Naive thymus-derived CD8-positive, alpha-beta T cell (primary cell): ENCODE measurements around the gene WFDC1. TPM values are rescaled to one million over a fixed set of nuclear protein-coding genes. Genes with fewer than 3 reads are reported as not detected.

Source experiments
- ATAC-seq, 2 donors: fragments of 150-1000 bp; cut with Tn5 transposase in 1 of 2; sonication (Bioruptor Pico), chemical (Tn5 transposase) in 1 of 2; 1 replicate in 1 of 2; 2 replicates in 1 of 2; pipeline ENCODE4 v1.10.0; 2021; ENCODE audit warnings: mild to moderate bottlenecking in 2 of 2, moderate library complexity in 2 of 2
- POLR2A ChIA-PET: fragments of 350-600 bp; sonication (Branson Sonifier 250); formaldehyde crosslinking; loops from one replicate; lab custom pipeline; 2021; ENCODE audit warnings: antibody characterized with exemption; lab: Charles Lee
- DNase-seq, 10 donors: peaks; one replicate each; pipeline versions ENCODE4 v3.0.0 to v3.0.0-alpha.2; 2020 to 2022
- H3K27ac Mint-ChIP-seq, 10 donors: one replicate each; pipeline ENCODE4 v1.8.0; 2020 to 2022; ENCODE audit warnings: mild to moderate bottlenecking in 10 of 10, mixed read lengths in 10 of 10, moderate library complexity in 4 of 10, inconsistent platforms in 1 of 10
- H3K27me3 Mint-ChIP-seq, 5 donors: one replicate each; pipeline ENCODE4 v1.8.0; 2021 to 2022; ENCODE audit warnings: mixed read lengths in 5 of 5
- H3K36me3 Mint-ChIP-seq, 3 donors: one replicate each; pipeline ENCODE4 v1.8.0; 2020 to 2022; ENCODE audit warnings: mixed read lengths in 3 of 3, mild to moderate bottlenecking in 2 of 3, inconsistent platforms in 1 of 3
- H3K4me1 Mint-ChIP-seq, 4 donors: one replicate each; pipeline ENCODE4 v1.8.0; 2021 to 2022; ENCODE audit warnings: mixed read lengths in 4 of 4
- H3K4me3 Mint-ChIP-seq, 10 donors: one replicate each; pipeline ENCODE4 v1.8.0; 2020 to 2022; ENCODE audit warnings: mild to moderate bottlenecking in 10 of 10, mixed read lengths in 10 of 10, moderate library complexity in 6 of 10, inconsistent platforms in 1 of 10
- H3K9me3 Mint-ChIP-seq, 9 donors: one replicate each; pipeline ENCODE4 v1.8.0; 2020 to 2022; ENCODE audit warnings: mixed read lengths in 9 of 9, mild to moderate bottlenecking in 3 of 9, inconsistent platforms in 1 of 9, moderate library complexity in 1 of 9
- polyA plus RNA-seq, 3 donors: library from polyadenylated mRNA; unstranded; fragments of 300-500 nt; fragmentation: Illumina TruSeq; gene quantifications; one replicate each; pipeline ENCODE4 v1.2.3, GENCODE V29; 2021
- total RNA-seq, 8 experiments: library from RNA in 2 of 8; stranded (reverse) in 2 of 8; gene quantifications; one replicate each; pipeline ENCODE4 v1.2.3 and lab custom pipeline; 2021 to 2026

Gene WFDC1
- total and polyA plus RNA-seq, 5 experiments from 2014 or later: not detected

DNA sequence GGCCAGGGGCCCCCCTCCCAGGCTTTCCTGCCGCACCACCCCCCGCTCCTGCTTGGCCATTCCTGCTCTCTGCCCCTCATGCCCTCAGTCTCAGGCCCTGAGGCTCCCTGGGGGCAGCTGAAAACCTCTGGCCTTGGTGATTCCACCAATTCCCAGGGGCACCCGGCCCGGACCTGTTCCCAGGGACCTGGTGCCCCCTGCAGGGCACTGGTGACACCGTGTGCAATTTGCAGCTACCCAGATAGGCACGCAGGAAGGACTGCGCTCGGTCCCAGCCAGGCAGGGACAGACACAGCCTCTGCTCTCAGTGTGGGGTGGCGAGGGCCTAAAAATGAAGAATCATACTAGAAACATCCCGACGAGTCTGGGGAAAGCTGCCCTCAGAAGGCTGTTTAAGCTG, 13.4 kb downstream of the WFDC1 start:
- no peak overlapping the region for H3K4me3 Mint-ChIP-seq
- H3K4me1 Mint-ChIP-seq: peaks cover 0 to 3% (median 0%) of the 10 kb centered on the region in 4 donors
- no peaks in the 10 kb centered on the region for H3K9me3 Mint-ChIP-seq
- peaks cover 0 to 4% (median 0%) of the 10 kb centered on the region in 3 donors for H3K36me3 Mint-ChIP-seq
- no peak for ATAC-seq
- DNase-seq: no peak
- POLR2A ChIA-PET: no interaction called here
- H3K27ac Mint-ChIP-seq: no peak overlapping the region
- H3K27me3 Mint-ChIP-seq: peaks cover 14 to 55% (median 36%) of the 10 kb centered on the region in 5 donors

GRCh38 chr16:84310642-84311041, 16.0 kb downstream of the WFDC1 start:
- no peak overlapping the region for H3K27ac Mint-ChIP-seq
- ATAC-seq (no peak), DNase-seq (no peak)
- no peaks in the 10 kb centered on the region for H3K9me3 Mint-ChIP-seq
- H3K27me3 Mint-ChIP-seq: peaks cover 24 to 68% (median 45%) of the 10 kb centered on the region in 5 donors
- POLR2A ChIA-PET: no interaction called here
- peaks cover 0 to 4% (median 0%) of the 10 kb centered on the region in 3 donors for H3K36me3 Mint-ChIP-seq
- peaks cover 0 to 3% (median 0%) of the 10 kb centered on the region in 4 donors for H3K4me1 Mint-ChIP-seq
- H3K4me3 Mint-ChIP-seq: no peak overlapping the region

GRCh38 chr16:84312783-84313382, 18.2 kb downstream of the WFDC1 start:
- H3K36me3 Mint-ChIP-seq: peaks cover 0 to 4% (median 2%) of the 10 kb centered on the region in 3 donors
- ATAC-seq (no peak), DNase-seq (no peak)
- H3K9me3 Mint-ChIP-seq: peaks cover 0 to 6% (median 2%) of the 10 kb centered on the region in 9 donors
- no peak overlapping the region for H3K4me3 Mint-ChIP-seq
- H3K27me3 Mint-ChIP-seq: peaks cover 22 to 56% (median 43%) of the 10 kb centered on the region in 5 donors
- peaks cover 0 to 3% (median 0%) of the 10 kb centered on the region in 4 donors for H3K4me1 Mint-ChIP-seq
- H3K27ac Mint-ChIP-seq: no peak overlapping the region
- POLR2A ChIA-PET: no interaction called here

DNA sequence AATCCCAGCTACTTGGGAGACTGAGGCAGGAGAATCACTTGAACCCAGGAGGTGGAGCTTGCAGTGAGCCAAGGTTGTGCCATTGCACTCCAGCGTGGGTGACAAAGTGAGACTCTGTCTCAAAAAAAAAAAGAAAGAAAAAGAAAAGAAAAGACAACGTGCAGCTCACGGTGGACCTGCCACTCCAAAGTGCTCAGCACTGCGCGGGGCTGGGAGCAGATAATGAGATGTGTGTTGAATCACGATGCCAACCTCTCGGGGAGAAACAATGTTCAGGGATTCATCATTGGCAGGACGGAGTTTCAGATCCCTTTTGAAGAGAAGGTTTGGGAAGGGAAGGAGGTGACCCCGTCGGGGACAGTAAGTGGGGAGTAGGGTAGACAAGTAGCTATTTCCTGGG, 19.2 kb downstream of the WFDC1 start:
- ATAC-seq: no peak
- POLR2A ChIA-PET: no interaction called here
- H3K27ac Mint-ChIP-seq: no peak overlapping the region
- peaks cover 0 to 4% (median 2%) of the 10 kb centered on the region in 3 donors for H3K36me3 Mint-ChIP-seq
- H3K27me3 Mint-ChIP-seq: peaks cover 25 to 48% (median 38%) of the 10 kb centered on the region in 5 donors
- H3K4me3 Mint-ChIP-seq: no peak overlapping the region
- peaks cover 0 to 10% (median 4%) of the 10 kb centered on the region in 9 donors for H3K9me3 Mint-ChIP-seq
- no peak for DNase-seq
- peaks cover 0 to 3% (median 0%) of the 10 kb centered on the region in 4 donors for H3K4me1 Mint-ChIP-seq

GRCh38 chr16:84314373-84314772, 19.7 kb downstream of the WFDC1 start:
- no peak for ATAC-seq
- DNase-seq: no peak
- Mint-ChIP-seq H3K4me3 (no peak overlapping the region), H3K27me3 (peaks cover 23 to 45% (median 36%) of the 10 kb centered on the region in 5 donors), H3K27ac (no peak overlapping the region), H3K36me3 (peaks cover 0 to 4% (median 2%) of the 10 kb centered on the region in 3 donors), H3K4me1 (peaks cover 0 to 3% (median 0%) of the 10 kb centered on the region in 4 donors), H3K9me3 (peaks cover 0 to 11% (median 4%) of the 10 kb centered on the region in 9 donors)
- POLR2A ChIA-PET: no interaction called here

DNA sequence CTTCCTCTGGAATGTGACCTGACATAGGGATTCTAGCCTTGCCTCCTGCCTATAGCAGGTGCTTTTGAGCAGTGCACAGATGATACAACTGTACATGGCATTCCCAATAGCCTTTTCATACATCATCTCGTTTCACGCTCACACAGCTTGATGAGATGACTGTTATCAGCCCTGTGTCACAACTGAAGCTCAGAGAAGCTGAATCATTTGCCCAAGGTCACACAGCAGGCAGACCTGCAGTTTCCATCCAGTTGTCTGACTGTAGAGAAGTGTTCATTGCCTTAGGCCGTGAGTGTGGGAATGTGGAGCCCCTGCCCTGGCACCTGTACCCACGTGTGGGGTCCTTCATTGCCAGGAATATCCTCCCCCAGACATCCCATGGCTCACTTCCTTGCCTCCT, 20.1 kb downstream of the WFDC1 start:
- no peak overlapping the region for H3K4me3 Mint-ChIP-seq
- ATAC-seq (no peak), DNase-seq (no peak)
- POLR2A ChIA-PET: no interaction called here
- H3K36me3 Mint-ChIP-seq: peaks cover 0 to 4% (median 2%) of the 10 kb centered on the region in 3 donors
- peaks cover 0 to 3% (median 0%) of the 10 kb centered on the region in 4 donors for H3K4me1 Mint-ChIP-seq
- H3K9me3 Mint-ChIP-seq: peaks cover 0 to 14% (median 4%) of the 10 kb centered on the region in 9 donors
- H3K27me3 Mint-ChIP-seq: peaks cover 23 to 46% (median 38%) of the 10 kb centered on the region in 5 donors
- no peak overlapping the region for H3K27ac Mint-ChIP-seq

GRCh38 chr16:84315422-84315821, 20.7 kb downstream of the WFDC1 start:
- ATAC-seq: no peak
- Mint-ChIP-seq H3K27me3 (peaks cover 23 to 42% (median 38%) of the 10 kb centered on the region in 5 donors), H3K27ac (no peak overlapping the region), H3K4me1 (peaks cover 0 to 3% (median 0%) of the 10 kb centered on the region in 4 donors), H3K36me3 (peaks cover 0 to 4% (median 2%) of the 10 kb centered on the region in 3 donors), H3K9me3 (peaks cover 0 to 14% (median 4%) of the 10 kb centered on the region in 9 donors), H3K4me3 (no peak overlapping the region)
- no peak for DNase-seq
- POLR2A ChIA-PET: no interaction called here

GRCh38 chr16:84318091-84318975, 23.7 kb downstream of the WFDC1 start:
- H3K27me3 Mint-ChIP-seq: peaks cover 12 to 28% (median 25%) of the 10 kb centered on the region in 5 donors
- ATAC-seq (no peak), DNase-seq (no peak)
- H3K4me1 Mint-ChIP-seq: no peaks in the 10 kb centered on the region
- peaks cover 0 to 14% (median 4%) of the 10 kb centered on the region in 9 donors for H3K9me3 Mint-ChIP-seq
- H3K4me3 Mint-ChIP-seq: no peak overlapping the region
- peaks cover 0 to 2% (median 0%) of the 10 kb centered on the region in 3 donors for H3K36me3 Mint-ChIP-seq
- H3K27ac Mint-ChIP-seq: no peak overlapping the region
- POLR2A ChIA-PET: no interaction called here

GRCh38 chr16:84319146-84319760, 24.6 kb downstream of the WFDC1 start:
- H3K36me3 Mint-ChIP-seq: peaks cover 0 to 2% (median 0%) of the 10 kb centered on the region in 3 donors
- no peak for DNase-seq
- no peaks in the 10 kb centered on the region for H3K4me1 Mint-ChIP-seq
- POLR2A ChIA-PET: no interaction called here
- H3K27me3 Mint-ChIP-seq: peaks cover 10 to 20% (median 16%) of the 10 kb centered on the region in 5 donors
- no peak overlapping the region for H3K27ac Mint-ChIP-seq
- H3K9me3 Mint-ChIP-seq: peaks cover 0 to 14% (median 4%) of the 10 kb centered on the region in 9 donors
- ATAC-seq: no peak
- no peak overlapping the region for H3K4me3 Mint-ChIP-seq

DNA sequence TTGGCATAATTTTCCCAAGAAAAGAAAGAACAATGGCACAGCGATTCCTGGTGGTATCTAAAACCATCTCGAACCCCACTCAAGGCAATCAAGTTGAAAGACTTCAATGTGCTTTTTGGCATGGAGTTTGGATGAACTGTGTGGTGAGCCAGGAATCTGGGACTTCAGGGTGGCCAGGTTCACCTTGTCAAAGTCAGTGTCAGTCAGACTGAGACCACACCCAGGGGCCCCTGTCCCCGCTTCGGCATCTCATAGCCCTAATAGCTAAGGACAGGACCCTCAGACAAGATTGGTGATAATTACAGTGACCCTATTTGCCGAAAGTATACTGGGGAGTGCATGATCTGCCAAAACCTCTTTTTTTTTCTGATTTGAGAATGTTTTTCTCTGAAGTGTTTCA, 25.8 kb downstream of the WFDC1 start:
- Mint-ChIP-seq H3K4me1 (no peaks in the 10 kb centered on the region), H3K36me3 (peaks cover 0 to 2% (median 0%) of the 10 kb centered on the region in 3 donors), H3K27me3 (peaks cover 5 to 12% (median 8%) of the 10 kb centered on the region in 5 donors), H3K4me3 (no peak overlapping the region), H3K9me3 (peaks cover 0 to 14% (median 4%) of the 10 kb centered on the region in 9 donors), H3K27ac (no peak overlapping the region)
- ATAC-seq: no peak
- POLR2A ChIA-PET: no interaction called here
- DNase-seq: no peak

- no peak overlapping the region for H3K4me3 Mint-ChIP-seq
- no peak overlapping the region for H3K27ac Mint-ChIP-seq
- H3K27me3 Mint-ChIP-seq: peaks cover 0 to 7% (median 5%) of the 10 kb centered on the region in 5 donors
- POLR2A ChIA-PET: no interaction called here
- DNase-seq (no peak), ATAC-seq (no peak)
- H3K36me3 Mint-ChIP-seq: peaks cover 0 to 2% (median 0%) of the 10 kb centered on the region in 3 donors
- peaks cover 0 to 14% (median 4%) of the 10 kb centered on the region in 9 donors for H3K9me3 Mint-ChIP-seq
- H3K4me1 Mint-ChIP-seq: no peaks in the 10 kb centered on the region
Observed at GRCh38 chr16:84321932-84322331, 27.3 kb downstream of the WFDC1 start.

- POLR2A ChIA-PET: no interaction called here
- ATAC-seq: no peak
Observed at GRCh38 chr16:84322749-84323148, 28.1 kb downstream of the WFDC1 start.

More at GRCh38 chr16:84322749-84323148, 28.1 kb downstream of the WFDC1 start:
- H3K9me3 Mint-ChIP-seq: peaks cover 0 to 9% (median 3%) of the 10 kb centered on the region in 9 donors
- H3K27me3 Mint-ChIP-seq: peaks cover 0 to 9% (median 6%) of the 10 kb centered on the region in 5 donors
- no peak overlapping the region for H3K27ac Mint-ChIP-seq
- H3K36me3 Mint-ChIP-seq: peaks cover 0 to 1% (median 0%) of the 10 kb centered on the region in 3 donors
- no peak for DNase-seq
- H3K4me1 Mint-ChIP-seq: no peaks in the 10 kb centered on the region
- H3K4me3 Mint-ChIP-seq: no peak overlapping the region
